Neural cell (in vitro differentiated cells): ENCODE data around the gene MEAK7.

Source experiments
- EP300 ChIP-seq: fragments of 450-650 bp; conservative IDR thresholded peaks from 2 replicates; pipeline ENCODE4 v1.6.1; 2014; ENCODE audit warnings: antibody characterized with exemption, mild to moderate bottlenecking, moderate library complexity; ENCODE audit not compliant: poor library complexity, severe bottlenecking
- EZH2 ChIP-seq: fragments of 200-600, 300-800 bp; shearing (Covaris generic), sonication (generic); IDR thresholded peaks from 2 replicates; pipeline ENCODE4 v1.6.1; 2014; ENCODE audit warnings: antibody characterized with exemption, low read length, borderline replicate concordance, mild to moderate bottlenecking; ENCODE audit not compliant: insufficient read depth, poor library complexity, severe bottlenecking
- MXI1 ChIP-seq: fragments of 450-650 bp; conservative IDR thresholded peaks from 2 replicates; pipeline ENCODE4 v1.6.1; 2014; ENCODE audit warnings: antibody characterized with exemption, mild to moderate bottlenecking; ENCODE audit not compliant: poor library complexity, severe bottlenecking
- POLR2AphosphoS5 ChIP-seq: IDR thresholded peaks from 2 replicates; pipeline ENCODE4 v1.6.1; 2012
- RAD21 ChIP-seq: fragments of 450-650 bp; conservative IDR thresholded peaks from 2 replicates; pipeline ENCODE4 v1.6.1; 2014; ENCODE audit warnings: antibody characterized with exemption, mild to moderate bottlenecking, moderate library complexity
- SMC3 ChIP-seq: fragments of 450-650 bp; conservative IDR thresholded peaks from 2 replicates; pipeline ENCODE4 v1.6.1; 2014; ENCODE audit warnings: antibody characterized with exemption, mild to moderate bottlenecking, moderate library complexity; ENCODE audit not compliant: poor library complexity
- TAF1 ChIP-seq: IDR thresholded peaks from 2 replicates; pipeline ENCODE4 v1.6.1; 2012; ENCODE audit warnings: low read depth
- TF ChIP-seq, protein P1 (sequence below): fragments of 450-650 bp; IDR thresholded peaks from 2 replicates; pipeline ENCODE4 v1.5.1; 2014; ENCODE audit warnings: antibody characterized with exemption, mild to moderate bottlenecking, moderate library complexity; ENCODE audit not compliant: poor library complexity, severe bottlenecking
- TF ChIP-seq, protein P2 (sequence below): IDR thresholded peaks from 2 replicates; pipeline ENCODE4 v1.6.1; 2012; ENCODE audit warnings: borderline replicate concordance

DNA sequence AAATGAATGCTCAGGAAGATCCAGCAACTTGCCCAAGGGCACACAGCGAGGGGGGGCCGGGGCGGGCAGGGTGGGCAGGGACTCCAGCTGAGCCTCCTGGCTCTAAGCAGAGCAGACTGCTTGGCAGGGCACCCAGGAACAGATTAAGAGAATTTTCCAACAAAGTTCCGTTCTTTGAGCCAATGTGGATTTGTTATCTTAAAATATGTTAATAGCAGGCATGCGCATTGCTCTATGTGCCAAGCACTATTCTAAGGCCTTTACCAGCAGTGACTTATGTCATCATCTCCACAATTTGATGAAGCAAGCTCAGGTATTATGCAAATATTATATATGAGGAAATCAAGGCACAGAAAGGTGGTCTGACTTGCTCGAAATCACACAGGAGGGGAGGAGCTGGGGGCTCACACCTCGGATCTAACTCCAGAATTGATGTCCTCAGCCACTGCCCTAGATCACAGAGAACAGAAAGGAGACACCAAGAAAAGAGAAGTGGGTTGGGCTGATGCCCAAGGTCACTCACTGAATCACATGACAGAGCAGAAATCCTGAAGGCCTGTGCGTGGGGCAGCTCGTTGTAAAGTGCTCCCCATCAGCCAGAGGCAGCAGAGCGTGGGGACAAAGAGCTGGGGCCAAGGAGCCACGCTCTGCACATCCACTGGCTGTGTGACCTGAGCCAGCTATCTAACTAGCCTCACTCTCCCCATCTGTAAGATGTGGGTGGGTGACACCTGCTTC lies 23.2 kb upstream of the MEAK7 start:
- TF ChIP-seq, protein P1, sequence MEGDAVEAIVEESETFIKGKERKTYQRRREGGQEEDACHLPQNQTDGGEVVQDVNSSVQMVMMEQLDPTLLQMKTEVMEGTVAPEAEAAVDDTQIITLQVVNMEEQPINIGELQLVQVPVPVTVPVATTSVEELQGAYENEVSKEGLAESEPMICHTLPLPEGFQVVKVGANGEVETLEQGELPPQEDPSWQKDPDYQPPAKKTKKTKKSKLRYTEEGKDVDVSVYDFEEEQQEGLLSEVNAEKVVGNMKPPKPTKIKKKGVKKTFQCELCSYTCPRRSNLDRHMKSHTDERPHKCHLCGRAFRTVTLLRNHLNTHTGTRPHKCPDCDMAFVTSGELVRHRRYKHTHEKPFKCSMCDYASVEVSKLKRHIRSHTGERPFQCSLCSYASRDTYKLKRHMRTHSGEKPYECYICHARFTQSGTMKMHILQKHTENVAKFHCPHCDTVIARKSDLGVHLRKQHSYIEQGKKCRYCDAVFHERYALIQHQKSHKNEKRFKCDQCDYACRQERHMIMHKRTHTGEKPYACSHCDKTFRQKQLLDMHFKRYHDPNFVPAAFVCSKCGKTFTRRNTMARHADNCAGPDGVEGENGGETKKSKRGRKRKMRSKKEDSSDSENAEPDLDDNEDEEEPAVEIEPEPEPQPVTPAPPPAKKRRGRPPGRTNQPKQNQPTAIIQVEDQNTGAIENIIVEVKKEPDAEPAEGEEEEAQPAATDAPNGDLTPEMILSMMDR: no peak
- TF ChIP-seq EZH2 (no peak), EP300 (no peak), POLR2AphosphoS5 (no peak), SMC3 (no peak), MXI1 (no peak), RAD21 (no peak), TAF1 (no peak)
- TF ChIP-seq, protein P2, sequence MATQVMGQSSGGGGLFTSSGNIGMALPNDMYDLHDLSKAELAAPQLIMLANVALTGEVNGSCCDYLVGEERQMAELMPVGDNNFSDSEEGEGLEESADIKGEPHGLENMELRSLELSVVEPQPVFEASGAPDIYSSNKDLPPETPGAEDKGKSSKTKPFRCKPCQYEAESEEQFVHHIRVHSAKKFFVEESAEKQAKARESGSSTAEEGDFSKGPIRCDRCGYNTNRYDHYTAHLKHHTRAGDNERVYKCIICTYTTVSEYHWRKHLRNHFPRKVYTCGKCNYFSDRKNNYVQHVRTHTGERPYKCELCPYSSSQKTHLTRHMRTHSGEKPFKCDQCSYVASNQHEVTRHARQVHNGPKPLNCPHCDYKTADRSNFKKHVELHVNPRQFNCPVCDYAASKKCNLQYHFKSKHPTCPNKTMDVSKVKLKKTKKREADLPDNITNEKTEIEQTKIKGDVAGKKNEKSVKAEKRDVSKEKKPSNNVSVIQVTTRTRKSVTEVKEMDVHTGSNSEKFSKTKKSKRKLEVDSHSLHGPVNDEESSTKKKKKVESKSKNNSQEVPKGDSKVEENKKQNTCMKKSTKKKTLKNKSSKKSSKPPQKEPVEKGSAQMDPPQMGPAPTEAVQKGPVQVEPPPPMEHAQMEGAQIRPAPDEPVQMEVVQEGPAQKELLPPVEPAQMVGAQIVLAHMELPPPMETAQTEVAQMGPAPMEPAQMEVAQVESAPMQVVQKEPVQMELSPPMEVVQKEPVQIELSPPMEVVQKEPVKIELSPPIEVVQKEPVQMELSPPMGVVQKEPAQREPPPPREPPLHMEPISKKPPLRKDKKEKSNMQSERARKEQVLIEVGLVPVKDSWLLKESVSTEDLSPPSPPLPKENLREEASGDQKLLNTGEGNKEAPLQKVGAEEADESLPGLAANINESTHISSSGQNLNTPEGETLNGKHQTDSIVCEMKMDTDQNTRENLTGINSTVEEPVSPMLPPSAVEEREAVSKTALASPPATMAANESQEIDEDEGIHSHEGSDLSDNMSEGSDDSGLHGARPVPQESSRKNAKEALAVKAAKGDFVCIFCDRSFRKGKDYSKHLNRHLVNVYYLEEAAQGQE: no peak
